ENCODE results near the gene TNNI2.

TNNI2 gene

DNA sequence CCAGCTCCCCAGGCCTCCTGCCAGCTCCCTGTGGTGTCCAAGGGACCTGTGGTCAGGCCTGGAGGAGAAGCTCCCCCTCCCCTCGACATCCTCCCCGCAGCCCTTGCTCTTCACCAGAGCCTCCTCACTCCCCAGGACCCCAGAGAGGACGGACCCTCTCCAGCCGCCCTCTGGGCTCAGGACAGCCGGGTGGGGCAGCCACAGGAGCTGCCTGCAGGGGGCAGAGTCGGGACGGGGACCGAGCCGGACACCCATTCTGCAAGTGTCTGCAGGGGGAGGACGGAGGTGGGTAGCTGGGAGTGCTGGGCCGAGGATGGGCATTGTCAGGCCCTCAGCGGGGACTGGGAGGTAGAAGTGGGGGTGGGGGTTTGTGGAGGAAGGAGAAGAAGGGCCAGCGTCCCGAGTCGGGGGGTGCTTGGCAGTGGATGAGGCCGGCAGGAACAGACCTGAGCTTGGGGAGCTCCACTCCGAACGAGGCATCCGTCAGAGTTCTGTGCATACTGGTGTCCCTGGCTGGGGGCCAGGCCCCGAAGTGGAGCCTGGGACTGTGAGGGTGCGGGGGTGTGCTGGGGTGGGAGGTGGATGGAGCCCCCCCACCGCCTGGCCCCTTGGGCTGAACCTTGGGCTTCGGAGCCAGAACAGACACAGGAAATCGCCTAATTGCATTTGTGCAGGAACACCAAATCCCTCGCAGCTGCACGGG, 37.7 kb downstream of the TNNI2 start:
- ChIA-PET POLR2A (interaction anchor here (0.7 to 1.5 kb wide), 2 partner anchors 22 to 26 kb away, joined by 3 read pairs; no protein-coding TSS in a partner anchor), CTCF (interaction anchor here (0.8 to 2.5 kb wide), 12 partner anchors 11 to 275 kb away, joined by 3 to 8 read pairs (median 4); no protein-coding TSS in a partner anchor)
- DNase-seq (ENCODE audit: extremely low spot score): no peak
- TF ChIP-seq, protein P1, sequence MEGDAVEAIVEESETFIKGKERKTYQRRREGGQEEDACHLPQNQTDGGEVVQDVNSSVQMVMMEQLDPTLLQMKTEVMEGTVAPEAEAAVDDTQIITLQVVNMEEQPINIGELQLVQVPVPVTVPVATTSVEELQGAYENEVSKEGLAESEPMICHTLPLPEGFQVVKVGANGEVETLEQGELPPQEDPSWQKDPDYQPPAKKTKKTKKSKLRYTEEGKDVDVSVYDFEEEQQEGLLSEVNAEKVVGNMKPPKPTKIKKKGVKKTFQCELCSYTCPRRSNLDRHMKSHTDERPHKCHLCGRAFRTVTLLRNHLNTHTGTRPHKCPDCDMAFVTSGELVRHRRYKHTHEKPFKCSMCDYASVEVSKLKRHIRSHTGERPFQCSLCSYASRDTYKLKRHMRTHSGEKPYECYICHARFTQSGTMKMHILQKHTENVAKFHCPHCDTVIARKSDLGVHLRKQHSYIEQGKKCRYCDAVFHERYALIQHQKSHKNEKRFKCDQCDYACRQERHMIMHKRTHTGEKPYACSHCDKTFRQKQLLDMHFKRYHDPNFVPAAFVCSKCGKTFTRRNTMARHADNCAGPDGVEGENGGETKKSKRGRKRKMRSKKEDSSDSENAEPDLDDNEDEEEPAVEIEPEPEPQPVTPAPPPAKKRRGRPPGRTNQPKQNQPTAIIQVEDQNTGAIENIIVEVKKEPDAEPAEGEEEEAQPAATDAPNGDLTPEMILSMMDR (IDR thresholded peaks at IDR 0.05; ENCODE audit: control extremely low read depth, extremely low read depth, low read depth, missing control alignments): peak; percentile 39

DNA sequence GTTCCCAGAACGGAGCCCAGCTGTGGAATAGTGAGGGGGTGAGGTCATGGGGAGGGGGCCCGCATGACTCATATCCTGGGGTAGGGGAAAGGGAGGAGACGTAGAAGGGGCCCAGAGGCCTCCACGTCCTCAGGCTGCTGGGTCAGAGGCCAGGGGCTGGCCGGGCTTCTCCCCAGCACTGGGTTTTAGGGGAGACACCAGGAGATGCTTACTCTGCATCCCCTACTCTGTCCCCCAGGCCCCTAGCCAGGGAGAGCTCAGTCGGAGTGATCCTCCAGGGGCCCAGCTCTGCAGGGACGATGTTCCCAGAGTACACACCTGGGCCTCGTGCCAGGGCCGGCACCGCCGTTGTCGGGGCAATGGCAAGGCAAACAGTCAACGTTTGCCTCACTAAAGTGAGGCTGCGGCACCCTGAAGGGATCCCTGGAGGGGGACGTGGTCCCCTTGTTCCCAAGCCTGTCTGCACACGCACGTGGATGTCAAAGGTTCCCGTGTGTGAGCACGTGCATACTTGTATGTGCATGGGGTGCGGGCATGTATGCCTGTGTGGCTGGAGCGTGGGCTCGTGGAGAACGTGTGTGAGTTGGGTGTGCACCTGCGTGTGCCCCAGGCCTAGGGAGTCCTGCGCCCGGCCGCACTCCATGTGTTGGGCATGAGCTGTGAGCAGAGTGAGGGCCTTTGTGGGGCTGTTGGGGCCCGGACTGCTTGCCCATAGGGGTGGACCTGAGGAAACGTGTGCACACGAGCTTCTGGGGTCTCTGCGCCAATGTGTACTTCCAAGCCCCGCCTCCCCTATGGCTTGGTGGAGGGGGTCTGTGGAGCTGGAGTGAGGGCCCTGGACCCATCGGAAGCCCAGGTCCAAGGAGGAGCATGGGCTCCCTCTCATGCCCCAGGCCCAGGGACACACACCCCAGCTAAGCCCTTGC, 38.7 kb downstream of the TNNI2 start:
- TF ChIP-seq, protein P1 (IDR thresholded peaks at IDR 0.05; ENCODE audit: control extremely low read depth, extremely low read depth, low read depth, missing control alignments): no peak
- no peak for DNase-seq (ENCODE audit: extremely low spot score)
- ChIA-PET POLR2A (no interaction called here), CTCF (interaction anchor here (1.2 to 2.5 kb wide), 7 partner anchors 13 to 274 kb away, joined by 3 to 8 read pairs (median 5); no protein-coding TSS in a partner anchor)

DNA sequence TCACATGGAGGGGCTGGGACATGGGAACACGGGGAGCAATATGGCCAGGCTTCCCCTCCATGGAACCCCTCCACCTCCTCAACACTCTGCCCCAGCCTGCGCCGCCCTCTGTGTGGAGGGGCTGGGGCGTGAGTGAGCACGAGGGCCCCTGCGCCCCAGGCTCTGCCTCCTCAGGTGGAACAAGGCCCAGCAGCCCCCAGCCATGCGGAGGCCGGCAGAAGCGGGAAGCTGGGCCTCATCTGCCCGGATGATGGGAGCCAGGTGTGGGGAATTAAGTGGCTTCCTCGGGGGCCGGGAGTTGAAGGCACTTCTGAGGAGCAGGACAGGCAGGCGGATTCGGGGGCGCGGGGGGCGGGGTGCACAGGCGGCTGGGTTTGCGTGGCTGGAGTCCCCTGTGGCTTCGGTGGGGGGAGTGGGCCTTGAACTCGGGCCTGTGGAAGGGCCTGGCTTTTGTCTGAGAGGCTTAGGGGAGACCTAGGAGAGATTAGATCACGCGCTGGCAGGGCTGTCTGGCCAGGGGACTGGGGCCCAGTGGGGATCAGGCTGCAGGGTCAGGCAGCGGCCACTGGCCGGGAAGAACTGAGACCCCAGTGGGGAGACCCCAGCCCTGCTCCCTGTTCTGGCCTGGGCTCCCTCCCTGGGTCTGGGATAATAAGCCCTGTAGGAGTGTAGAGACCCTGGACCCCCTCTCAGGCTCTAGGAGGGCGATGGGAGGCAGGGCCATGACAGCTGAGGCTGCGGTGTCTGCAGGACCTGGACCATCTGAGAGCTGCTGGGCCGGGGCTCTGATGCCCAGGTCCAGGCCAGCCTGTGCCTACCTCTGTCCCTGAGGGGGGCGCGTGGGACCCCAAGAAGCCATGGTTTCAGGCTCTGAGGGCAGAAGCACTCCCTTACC, 39.6 kb downstream of the TNNI2 start:
- CTCF ChIA-PET: interaction anchor here (1.3 to 1.4 kb wide), 2 partner anchors 226 to 273 kb away, joined by 3 read pairs; no protein-coding TSS in a partner anchor
- TF ChIP-seq, protein P1 (IDR thresholded peaks at IDR 0.05; ENCODE audit: control extremely low read depth, extremely low read depth, low read depth, missing control alignments): no peak
- DNase-seq (ENCODE audit: extremely low spot score): no peak
- POLR2A ChIA-PET: no interaction called here

DNA sequence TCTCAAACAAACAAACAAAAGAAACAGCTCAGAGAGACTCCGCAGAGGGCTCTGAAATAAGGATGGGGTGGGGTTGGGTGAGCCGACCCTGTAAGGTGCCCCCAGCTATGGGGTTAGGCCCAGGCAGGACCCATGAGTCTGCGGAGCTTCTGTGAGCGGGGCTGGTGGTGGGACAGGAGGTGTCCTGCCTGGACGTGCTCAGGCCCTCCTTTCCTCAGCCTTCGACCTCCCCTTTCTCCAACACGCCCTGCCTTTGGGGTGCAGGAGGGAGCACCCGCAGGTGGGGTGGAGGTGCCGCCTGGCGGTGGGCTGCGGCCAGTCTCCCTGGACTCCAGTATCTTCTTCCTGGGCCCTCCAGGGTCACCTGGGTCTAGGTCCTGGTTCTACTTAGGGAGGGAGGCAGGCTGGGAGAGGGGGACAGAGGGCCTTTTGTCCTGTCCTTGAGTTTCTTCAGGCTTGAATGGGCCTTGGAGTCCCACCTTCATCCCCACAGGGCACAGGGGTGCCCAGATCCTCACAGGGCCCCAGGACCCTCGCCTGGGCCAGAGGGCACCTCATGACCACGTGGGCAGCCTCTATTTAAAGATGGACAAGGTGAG, 40.7 kb downstream of the TNNI2 start:
- TF ChIP-seq, protein P1 (IDR thresholded peaks at IDR 0.05; ENCODE audit: control extremely low read depth, extremely low read depth, low read depth, missing control alignments): no peak
- POLR2A ChIA-PET: no interaction called here
- no peak for DNase-seq (ENCODE audit: extremely low spot score)
- CTCF ChIA-PET: interaction anchor here (1.3 to 1.4 kb wide), 2 partner anchors 227 to 272 kb away, joined by 3 read pairs; no protein-coding TSS in a partner anchor

DNA sequence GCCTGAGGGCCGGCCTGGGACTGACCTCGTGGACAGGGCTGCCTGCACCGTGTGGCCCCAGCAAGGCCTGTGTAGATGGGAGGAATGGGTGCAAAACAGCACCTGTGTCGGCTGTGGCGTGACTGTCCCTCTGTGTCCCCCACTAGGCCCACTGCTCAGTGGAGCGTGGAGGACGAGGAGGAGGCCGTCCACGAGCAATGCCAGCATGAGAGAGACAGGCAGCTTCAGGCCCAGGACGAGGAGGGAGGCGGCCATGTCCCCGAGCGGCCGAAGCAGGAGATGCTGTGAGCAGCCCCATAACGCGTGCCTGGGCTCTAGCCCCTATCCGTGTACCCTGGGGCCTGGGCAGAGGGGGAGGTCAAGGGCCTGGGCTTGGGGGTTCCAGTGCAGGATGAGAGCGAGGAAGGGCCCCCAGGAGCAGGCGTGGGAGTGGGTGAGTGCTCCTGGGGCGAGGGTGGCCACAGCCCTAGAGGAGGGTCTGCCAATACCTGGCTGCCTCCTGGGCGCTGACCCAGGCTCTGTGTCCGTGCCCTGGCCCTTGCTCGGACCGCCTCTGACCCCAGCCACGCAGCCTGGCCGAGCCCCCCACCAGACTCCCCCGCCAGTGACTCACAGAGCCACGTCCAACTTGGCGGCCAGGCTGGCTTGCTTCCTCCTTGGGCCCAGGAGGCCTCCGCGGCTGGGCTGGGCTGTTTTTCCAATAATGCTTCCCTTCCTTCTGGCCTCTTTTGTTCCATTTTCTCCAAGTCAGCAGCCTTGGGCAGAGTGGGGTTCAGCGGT, 41.4 kb downstream of the TNNI2 start:
- ChIA-PET POLR2A (no interaction called here), CTCF (interaction anchor here (1.3 to 4.5 kb wide), 3 partner anchors 31 to 227 kb away, joined by 3 to 38 read pairs (median 28); partner anchors contain the start of gene TNNT3)
- TF ChIP-seq, protein P1 (IDR thresholded peaks at IDR 0.05; ENCODE audit: control extremely low read depth, extremely low read depth, low read depth, missing control alignments): no peak
- no peak for DNase-seq (ENCODE audit: extremely low spot score)

Data from GM10248 (cell line).